Activated T-cell treated with anti-CD3 and anti-CD28 coated beads for 1 hour (primary cell): Measurements from ENCODE around the gene GALNT9.

Experiments used
- DNase-seq: peaks from one replicate; pipeline ENCODE4 v3.0.0-alpha.2; 2020; ENCODE audit warnings: low read depth

GALNT9 gene

GRCh38 chr12:132325733-132326130, 3.7 kb downstream of the GALNT9 start:
- DNase-seq: no peak

- no peak for DNase-seq
These were observed 4.3 kb downstream of the GALNT9 start for GRCh38 chr12:132324841-132325732.

- no peak for DNase-seq
These were observed 5.2 kb downstream of the GALNT9 start for GRCh38 chr12:132324173-132324572.

- no peak for DNase-seq
These were observed 6.0 kb downstream of the GALNT9 start for GRCh38 chr12:132323171-132324010.

GRCh38 chr12:132322206-132323132, 6.9 kb downstream of the GALNT9 start:
- no peak for DNase-seq

GRCh38 chr12:132321321-132322118, 7.9 kb downstream of the GALNT9 start:
- no peak for DNase-seq

- no peak for DNase-seq
These were observed 8.6 kb downstream of the GALNT9 start for GRCh38 chr12:132320767-132321211.

GRCh38 chr12:132319991-132320570, 9.3 kb downstream of the GALNT9 start:
- no peak for DNase-seq

- DNase-seq: no peak
These were observed 9.9 kb downstream of the GALNT9 start for GRCh38 chr12:132319359-132319950.

GRCh38 chr12:132318618-132319033, 10.8 kb downstream of the GALNT9 start:
- no peak for DNase-seq

GRCh38 chr12:132318135-132318534, 11.3 kb downstream of the GALNT9 start:
- DNase-seq: no peak

GRCh38 chr12:132317233-132317938, 12.0 kb downstream of the GALNT9 start:
- DNase-seq: no peak

- no peak for DNase-seq
These were observed 12.7 kb downstream of the GALNT9 start for GRCh38 chr12:132316497-132317232.

- no peak for DNase-seq
These were observed 13.4 kb downstream of the GALNT9 start for GRCh38 chr12:132315951-132316350.

- DNase-seq: no peak
These were observed 13.9 kb downstream of the GALNT9 start for GRCh38 chr12:132315507-132315906.

- DNase-seq: no peak
These were observed 14.7 kb downstream of the GALNT9 start for GRCh38 chr12:132314516-132315233.

GRCh38 chr12:132314035-132314434, 15.4 kb downstream of the GALNT9 start:
- no peak for DNase-seq

- DNase-seq: no peak
These were observed 16.2 kb downstream of the GALNT9 start for GRCh38 chr12:132313182-132313581.
